GM12878 (cell line): ENCODE measurements around the gene CADPS.

Experiments used
- POLR2AphosphoS5 ChIP-seq: IDR thresholded peaks from 2 replicates; pipeline ENCODE4 v1.6.1; 2011; ENCODE audit warnings: mild to moderate bottlenecking, low read length, inconsistent platforms
- RBBP5 ChIP-seq: fragments of 200-600 bp; sonication (generic); conservative IDR thresholded peaks from 2 replicates; pipeline ENCODE4 v1.6.1; 2016
- RCOR1 ChIP-seq: conservative IDR thresholded peaks from 2 replicates; pipeline ENCODE4 v1.6.1; 2012; ENCODE audit warnings: low read depth, low read length, improper control_type of control experiment
- SIN3A ChIP-seq: IDR thresholded peaks from 2 replicates; pipeline ENCODE4 v1.6.1; 2012; ENCODE audit warnings: low read depth, low read length, improper control_type of control experiment
- STAT1 ChIP-seq: fragments of 450-650 bp; conservative IDR thresholded peaks from 2 replicates; pipeline ENCODE4 v1.6.1; 2014; ENCODE audit warnings: antibody characterized with exemption, mild to moderate bottlenecking
- ZNF274 ChIP-seq: IDR thresholded peaks from one replicate; pipeline ENCODE4 v1.8.0; 2011; ENCODE audit not compliant: insufficient read length, insufficient read depth
- TF ChIP-seq, protein P1 (sequence below), 3 experiments: IDR thresholded peaks in 2 of 3; conservative IDR thresholded peaks in 1 of 3; 2 replicates each; pipeline ENCODE4 v1.5.1; 2011; ENCODE audit warnings: low read depth in 3 of 3, low read length in 3 of 3, mild to moderate bottlenecking in 3 of 3, control low read depth in 2 of 3, moderate library complexity in 2 of 3, inconsistent platforms in 1 of 3, mixed read lengths in 1 of 3; ENCODE audit not compliant: control insufficient read depth in 2 of 3, insufficient read depth in 1 of 3; ENCODE audit errors: extremely low read depth in 1 of 3

DNA sequence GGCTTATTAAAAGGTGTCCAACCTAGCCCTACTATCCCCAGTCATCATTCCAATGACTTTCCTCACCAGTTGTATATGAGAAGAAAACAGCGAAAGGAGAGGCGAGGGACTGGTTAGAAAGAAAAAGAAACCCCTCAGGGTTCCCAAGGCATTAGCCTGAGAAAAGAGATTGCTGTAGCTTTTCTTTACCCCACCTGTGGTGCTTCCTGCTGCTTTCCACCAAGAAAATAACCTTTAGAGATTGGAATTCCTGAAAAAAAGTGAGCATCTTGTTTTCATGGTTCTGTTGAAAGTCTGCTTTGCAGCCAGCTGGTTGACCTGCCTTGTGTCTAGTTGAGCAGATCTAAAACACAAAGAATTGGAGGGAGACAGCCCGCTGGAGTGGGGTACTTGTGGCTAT is 196.4 kb downstream of the CADPS start:
- no peak for TF ChIP-seq RBBP5
- no peak for TF ChIP-seq SIN3A
- no peak for TF ChIP-seq POLR2AphosphoS5
- TF ChIP-seq ZNF274, result no peak
- TF ChIP-seq RCOR1, result no peak
- no peak for TF ChIP-seq STAT1
- TF ChIP-seq, protein P1, sequence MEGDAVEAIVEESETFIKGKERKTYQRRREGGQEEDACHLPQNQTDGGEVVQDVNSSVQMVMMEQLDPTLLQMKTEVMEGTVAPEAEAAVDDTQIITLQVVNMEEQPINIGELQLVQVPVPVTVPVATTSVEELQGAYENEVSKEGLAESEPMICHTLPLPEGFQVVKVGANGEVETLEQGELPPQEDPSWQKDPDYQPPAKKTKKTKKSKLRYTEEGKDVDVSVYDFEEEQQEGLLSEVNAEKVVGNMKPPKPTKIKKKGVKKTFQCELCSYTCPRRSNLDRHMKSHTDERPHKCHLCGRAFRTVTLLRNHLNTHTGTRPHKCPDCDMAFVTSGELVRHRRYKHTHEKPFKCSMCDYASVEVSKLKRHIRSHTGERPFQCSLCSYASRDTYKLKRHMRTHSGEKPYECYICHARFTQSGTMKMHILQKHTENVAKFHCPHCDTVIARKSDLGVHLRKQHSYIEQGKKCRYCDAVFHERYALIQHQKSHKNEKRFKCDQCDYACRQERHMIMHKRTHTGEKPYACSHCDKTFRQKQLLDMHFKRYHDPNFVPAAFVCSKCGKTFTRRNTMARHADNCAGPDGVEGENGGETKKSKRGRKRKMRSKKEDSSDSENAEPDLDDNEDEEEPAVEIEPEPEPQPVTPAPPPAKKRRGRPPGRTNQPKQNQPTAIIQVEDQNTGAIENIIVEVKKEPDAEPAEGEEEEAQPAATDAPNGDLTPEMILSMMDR (IDR thresholded peaks at IDR 0.05 in 2 of 3, conservative IDR thresholded peaks at IDR 0.05 in 1 of 3; ENCODE audit: control insufficient read depth in 2 of 3, extremely low read depth in 1 of 3, insufficient read depth in 1 of 3, low read depth in 3 of 3, low read length in 3 of 3), result no peak
